ENCODE measurements around the gene MTCH1. TPM values are rescaled to one million over a fixed set of nuclear protein-coding genes. Genes with fewer than 3 reads are reported as not detected.
"Not testable (repeated sequence)": the region's sequence is repeated elsewhere in the genome, so short reads cannot be mapped to it uniquely, and the experiment has no call there.

Gene MTCH1
- total and polyA plus RNA-seq, 2 donors (not counting 1 experiment from before 2014, with no cell fraction given) = 91.7 to 150 TPM

DNA sequence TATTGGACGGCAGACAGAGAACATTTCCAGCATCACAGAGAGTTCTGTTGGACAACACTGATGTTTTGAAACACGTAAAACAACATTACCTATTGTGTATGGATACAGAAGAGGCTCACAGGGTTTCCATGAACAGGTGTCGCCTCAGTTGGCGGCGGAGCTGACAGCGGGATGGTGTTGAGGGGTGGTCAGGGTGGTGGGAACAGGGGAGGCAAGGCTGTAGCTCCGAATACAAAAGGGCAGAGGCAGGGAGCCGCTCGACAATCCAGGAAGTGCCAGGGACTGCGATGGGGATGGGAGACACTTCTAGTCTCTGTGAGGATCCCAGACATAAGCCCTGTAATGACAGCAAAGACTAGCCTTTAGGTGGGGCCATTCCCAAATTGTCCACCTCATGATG, 46.0 kb downstream of the MTCH1 start:
- H2AFZ ChIP-seq (ENCODE audit: insufficient read depth, low read depth, low read length, poor library complexity, severe bottlenecking) = no peak overlapping the region
- CTCF ChIA-PET = interaction anchor here (1.0 kb wide), 1 partner anchor 78 kb away, joined by 3 read pairs; no protein-coding TSS in a partner anchor
- H3K9ac ChIP-seq (ENCODE audit: low read length) = no peak overlapping the region
- H3K27me3 ChIP-seq (replicated peaks in 1 of 4; ENCODE audit: control extremely low read depth in 1 of 4, control insufficient read depth in 3 of 4, insufficient read depth in 4 of 4, low read length in 3 of 4) = peaks cover 0 to 8% (median 0%) of the 10 kb centered on the region in 4 experiments
- ATAC-seq (ENCODE audit: low read depth) = no peak
- no peaks in the 10 kb centered on the region for H3K79me2 ChIP-seq (ENCODE audit: control insufficient read depth, insufficient read depth, low read length)
- Mint-ChIP-seq H3K27ac (no peak overlapping the region), H3K4me3 (no peak overlapping the region), H3K4me1 (peaks cover 16% of the 10 kb centered on the region), H3K27me3 (peaks cover 5% of the 10 kb centered on the region), H3K9me3 (ENCODE audit: insufficient read depth) (no peaks in the 10 kb centered on the region)
- TF ChIP-seq, protein P1, sequence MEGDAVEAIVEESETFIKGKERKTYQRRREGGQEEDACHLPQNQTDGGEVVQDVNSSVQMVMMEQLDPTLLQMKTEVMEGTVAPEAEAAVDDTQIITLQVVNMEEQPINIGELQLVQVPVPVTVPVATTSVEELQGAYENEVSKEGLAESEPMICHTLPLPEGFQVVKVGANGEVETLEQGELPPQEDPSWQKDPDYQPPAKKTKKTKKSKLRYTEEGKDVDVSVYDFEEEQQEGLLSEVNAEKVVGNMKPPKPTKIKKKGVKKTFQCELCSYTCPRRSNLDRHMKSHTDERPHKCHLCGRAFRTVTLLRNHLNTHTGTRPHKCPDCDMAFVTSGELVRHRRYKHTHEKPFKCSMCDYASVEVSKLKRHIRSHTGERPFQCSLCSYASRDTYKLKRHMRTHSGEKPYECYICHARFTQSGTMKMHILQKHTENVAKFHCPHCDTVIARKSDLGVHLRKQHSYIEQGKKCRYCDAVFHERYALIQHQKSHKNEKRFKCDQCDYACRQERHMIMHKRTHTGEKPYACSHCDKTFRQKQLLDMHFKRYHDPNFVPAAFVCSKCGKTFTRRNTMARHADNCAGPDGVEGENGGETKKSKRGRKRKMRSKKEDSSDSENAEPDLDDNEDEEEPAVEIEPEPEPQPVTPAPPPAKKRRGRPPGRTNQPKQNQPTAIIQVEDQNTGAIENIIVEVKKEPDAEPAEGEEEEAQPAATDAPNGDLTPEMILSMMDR (IDR thresholded peaks at IDR 0.05) = no peak
- TF ChIP-seq EZH2 (IDR thresholded peaks at IDR 0.05; ENCODE audit: borderline replicate concordance, insufficient read depth, low read depth, low read length, poor library complexity, severe bottlenecking) = no peak
- H3K36me3 ChIP-seq (replicated peaks in 1 of 2; ENCODE audit: control extremely low read depth in 1 of 2, control insufficient read depth in 1 of 2, extremely low read depth in 1 of 2, insufficient read depth in 2 of 2, low read length in 1 of 2) = no peaks in the 10 kb centered on the region
- no peak overlapping the region for H3K4me3 ChIP-seq (ENCODE audit: control extremely low read depth in 1 of 5, extremely low read depth in 1 of 5, insufficient read depth in 1 of 5, low read depth in 2 of 5, low read length in 4 of 5)
- WGBS (ENCODE audit: insufficient coverage) = 86% methylated on average over 9 of the region's 10 CpGs
- H3K9me3 ChIP-seq (ENCODE audit: control extremely low read depth in 1 of 3, control insufficient read depth in 2 of 3, insufficient read depth in 1 of 3, low read length in 2 of 3) = no peaks in the 10 kb centered on the region
- H3K27ac ChIP-seq (ENCODE audit: low read length in 2 of 2) = no peak overlapping the region
- POLR2A ChIA-PET = no interaction called here
- no peak overlapping the region for H3K4me2 ChIP-seq (replicated peaks; ENCODE audit: low read depth, low read length, poor library complexity, severe bottlenecking)
- H4K20me1 ChIP-seq (ENCODE audit: control insufficient read depth, insufficient read depth, low read length, poor library complexity, severe bottlenecking) = no peaks in the 10 kb centered on the region
- DNase-seq = no peak
- intact Hi-C loops (cut with micrococcal nuclease) = no loop called here
- H3K4me1 ChIP-seq (ENCODE audit: control insufficient read depth in 2 of 2, insufficient read depth in 2 of 2, low read length in 2 of 2) = peaks cover 0 to 11% of the 10 kb centered on the region in 2 donors

- H3K4me2 ChIP-seq (replicated peaks; ENCODE audit: low read depth, low read length, poor library complexity, severe bottlenecking); H3K9me3 ChIP-seq (ENCODE audit: control extremely low read depth in 1 of 3, control insufficient read depth in 2 of 3, insufficient read depth in 1 of 3, low read length in 2 of 3); H2AFZ ChIP-seq (ENCODE audit: insufficient read depth, low read depth, low read length, poor library complexity, severe bottlenecking); H4K20me1 ChIP-seq (ENCODE audit: control insufficient read depth, insufficient read depth, low read length, poor library complexity, severe bottlenecking); H3K9ac ChIP-seq (ENCODE audit: low read length); H3K27ac Mint-ChIP-seq; H3K4me3 ChIP-seq (ENCODE audit: control extremely low read depth in 1 of 5, extremely low read depth in 1 of 5, insufficient read depth in 1 of 5, low read depth in 2 of 5, low read length in 4 of 5); DNase-seq; H3K79me2 ChIP-seq (ENCODE audit: control insufficient read depth, insufficient read depth, low read length); ATAC-seq (ENCODE audit: low read depth); H3K36me3 ChIP-seq (replicated peaks in 1 of 2; ENCODE audit: control extremely low read depth in 1 of 2, control insufficient read depth in 1 of 2, extremely low read depth in 1 of 2, insufficient read depth in 2 of 2, low read length in 1 of 2); H3K4me3 Mint-ChIP-seq; H3K27me3 ChIP-seq (replicated peaks in 1 of 4; ENCODE audit: control extremely low read depth in 1 of 4, control insufficient read depth in 3 of 4, insufficient read depth in 4 of 4, low read length in 3 of 4); H3K4me1 Mint-ChIP-seq; intact Hi-C loops (cut with micrococcal nuclease); H3K4me1 ChIP-seq (ENCODE audit: control insufficient read depth in 2 of 2, insufficient read depth in 2 of 2, low read length in 2 of 2); H3K9me3 Mint-ChIP-seq (ENCODE audit: insufficient read depth); POLR2A ChIA-PET; H3K27ac ChIP-seq (ENCODE audit: low read length in 2 of 2); CTCF ChIA-PET; H3K27me3 Mint-ChIP-seq: not testable (repeated sequence)
- WGBS (ENCODE audit: insufficient coverage) = 100% methylated on average over 5 of the region's 5 CpGs
These were observed 47.0 kb downstream of the MTCH1 start for GRCh38 chr6:36939005-36939404.
